Peyer's patch (tissue), 4 donors: ENCODE results near the gene MTFR1L. TPM values are rescaled to one million over a fixed set of nuclear protein-coding genes. Genes with fewer than 3 reads are reported as not detected.

Experiments used
- DNase-seq, 3 donors: peaks; one replicate each; pipeline ENCODE4 v3.0.0-alpha.2; 2017 to 2019
- H3K27ac ChIP-seq, 4 donors: fragments of 200-600 bp; sonication (generic); one replicate each; pipeline ENCODE4 v1.5.1; 2016 to 2019
- H3K27me3 ChIP-seq, 2 donors: fragments of 200-600 bp; sonication (generic); one replicate each; pipeline ENCODE4 v1.5.1; 2019
- H3K36me3 ChIP-seq, 3 donors: fragments of 200-600 bp; sonication (generic); one replicate each; pipeline ENCODE4 v1.5.1; 2016 to 2019
- H3K4me1 ChIP-seq, 4 donors: fragments of 200-600 bp; sonication (generic); one replicate each; pipeline ENCODE4 v1.5.1; 2016 to 2019
- H3K4me3 ChIP-seq, 4 donors: fragments of 200-600 bp; sonication (generic); 1 replicate in 3 of 4; 2 replicates in 1 of 4; pipeline ENCODE4 v1.5.1; 2016 to 2019; ENCODE audit warnings: mild to moderate bottlenecking in 1 of 4
- H3K9me3 ChIP-seq, 4 donors: fragments of 200-600 bp; sonication (generic); one replicate each; pipeline ENCODE4 v1.5.1; 2016 to 2019; ENCODE audit warnings: mild to moderate bottlenecking in 1 of 4
- CTCF ChIP-seq, 6 experiments: fragments of 450-650 bp in 4 of 6; fragments of 200-600 bp in 2 of 6; sonication (generic) in 1 of 6; IDR thresholded peaks; one replicate each; pipeline ENCODE4 v1.5.1; 2017 to 2019; ENCODE audit warnings: antibody characterized with exemption in 6 of 6, mild to moderate bottlenecking in 3 of 6, moderate library complexity in 1 of 6
- POLR2A ChIP-seq, 2 donors: fragments of 450-650 bp; IDR thresholded peaks; one replicate each; pipeline ENCODE4 v1.5.1; 2017; ENCODE audit warnings: antibody characterized with exemption in 2 of 2, mild to moderate bottlenecking in 2 of 2, moderate library complexity in 2 of 2
- total RNA-seq, 4 donors: library from RNA; depleted of rRNA; stranded (reverse); fragments of >200 nt; gene quantifications; one replicate each; pipeline ENCODE4 v1.1.0, GENCODE V29; 2016

MTFR1L gene
- total RNA-seq, 4 donors from 2014 or later, result 122 to 173 (median 131) TPM

- H3K4me3 ChIP-seq, result no peak overlapping the region
- DNase-seq, result no peak
- H3K36me3 ChIP-seq, result peaks cover 0 to 7% (median 0%) of the 10 kb centered on the region in 3 donors
- H3K27ac ChIP-seq, result peak overlapping the region in 1 of 4 donors; percentile 32
- no peaks in the 10 kb centered on the region for H3K27me3 ChIP-seq
- no peak for TF ChIP-seq POLR2A (IDR thresholded peaks at IDR 0.05)
- no peak for TF ChIP-seq CTCF (IDR thresholded peaks at IDR 0.05)
- peaks cover 0 to 38% (median 12%) of the 10 kb centered on the region in 4 donors for H3K4me1 ChIP-seq
- H3K9me3 ChIP-seq, result no peaks in the 10 kb centered on the region
Measured at GRCh38 chr1:25803368-25803767, 16.4 kb upstream of the MTFR1L start.

GRCh38 chr1:25804244-25804963, 15.3 kb upstream of the MTFR1L start:
- no peak for DNase-seq

GRCh38 chr1:25804964-25805862, 14.5 kb upstream of the MTFR1L start:
- Histone ChIP-seq H3K27ac (peak overlapping the region in 1 of 4 donors; percentile 22), H3K4me1 (peaks cover 0 to 29% (median 24%) of the 10 kb centered on the region in 4 donors), H3K9me3 (no peaks in the 10 kb centered on the region), H3K4me3 (no peak overlapping the region), H3K27me3 (no peaks in the 10 kb centered on the region), H3K36me3 (peaks cover 0 to 25% (median 0%) of the 10 kb centered on the region in 3 donors)
- no peak for TF ChIP-seq CTCF (IDR thresholded peaks at IDR 0.05)
- TF ChIP-seq POLR2A (IDR thresholded peaks at IDR 0.05), result no peak
- DNase-seq, result no peak

More at GRCh38 chr1:25804244-25804963, 15.3 kb upstream of the MTFR1L start:
- Histone ChIP-seq H3K27me3 (no peaks in the 10 kb centered on the region), H3K9me3 (no peaks in the 10 kb centered on the region), H3K36me3 (peaks cover 0 to 17% (median 0%) of the 10 kb centered on the region in 3 donors), H3K27ac (no peak overlapping the region), H3K4me1 (peaks cover 0 to 33% (median 16%) of the 10 kb centered on the region in 4 donors), H3K4me3 (no peak overlapping the region)
- TF ChIP-seq CTCF (IDR thresholded peaks at IDR 0.05), result no peak
- no peak for TF ChIP-seq POLR2A (IDR thresholded peaks at IDR 0.05)

GRCh38 chr1:25805863-25806225, 13.9 kb upstream of the MTFR1L start:
- Histone ChIP-seq H3K9me3 (no peaks in the 10 kb centered on the region), H3K27ac (peak overlapping the region in 1 of 4 donors; percentile 22), H3K4me3 (no peak overlapping the region), H3K36me3 (peaks cover 0 to 25% (median 0%) of the 10 kb centered on the region in 3 donors), H3K27me3 (no peaks in the 10 kb centered on the region), H3K4me1 (peaks cover 0 to 27% (median 24%) of the 10 kb centered on the region in 4 donors)
- TF ChIP-seq CTCF (IDR thresholded peaks at IDR 0.05), result no peak
- no peak for TF ChIP-seq POLR2A (IDR thresholded peaks at IDR 0.05)
- no peak for DNase-seq

- no peak overlapping the region for H3K4me3 ChIP-seq
- peaks cover 0 to 27% (median 21%) of the 10 kb centered on the region in 4 donors for H3K4me1 ChIP-seq
- peak overlapping the region in 1 of 4 donors; percentile 22 for H3K27ac ChIP-seq
- peak in 1 of 3 donors; percentile 45 for DNase-seq
- H3K27me3 ChIP-seq, result no peaks in the 10 kb centered on the region
- no peaks in the 10 kb centered on the region for H3K9me3 ChIP-seq
- no peak for TF ChIP-seq CTCF (IDR thresholded peaks at IDR 0.05)
- TF ChIP-seq POLR2A (IDR thresholded peaks at IDR 0.05), result no peak
- peaks cover 0 to 27% (median 0%) of the 10 kb centered on the region in 3 donors for H3K36me3 ChIP-seq
Measured at GRCh38 chr1:25806418-25806817, 13.3 kb upstream of the MTFR1L start.
